ENCODE data around the gene FAM186B. TPM values are rescaled to one million over a fixed set of nuclear protein-coding genes. Genes with fewer than 3 reads are reported as not detected.
A peak's percentile ranks its signal among the peaks of the same experiment; 100 is the strongest.

The FAM186B gene
- total RNA-seq, 4 donors from 2014 or later = 0.31 to 1.0 (median 0.70) TPM

DNA sequence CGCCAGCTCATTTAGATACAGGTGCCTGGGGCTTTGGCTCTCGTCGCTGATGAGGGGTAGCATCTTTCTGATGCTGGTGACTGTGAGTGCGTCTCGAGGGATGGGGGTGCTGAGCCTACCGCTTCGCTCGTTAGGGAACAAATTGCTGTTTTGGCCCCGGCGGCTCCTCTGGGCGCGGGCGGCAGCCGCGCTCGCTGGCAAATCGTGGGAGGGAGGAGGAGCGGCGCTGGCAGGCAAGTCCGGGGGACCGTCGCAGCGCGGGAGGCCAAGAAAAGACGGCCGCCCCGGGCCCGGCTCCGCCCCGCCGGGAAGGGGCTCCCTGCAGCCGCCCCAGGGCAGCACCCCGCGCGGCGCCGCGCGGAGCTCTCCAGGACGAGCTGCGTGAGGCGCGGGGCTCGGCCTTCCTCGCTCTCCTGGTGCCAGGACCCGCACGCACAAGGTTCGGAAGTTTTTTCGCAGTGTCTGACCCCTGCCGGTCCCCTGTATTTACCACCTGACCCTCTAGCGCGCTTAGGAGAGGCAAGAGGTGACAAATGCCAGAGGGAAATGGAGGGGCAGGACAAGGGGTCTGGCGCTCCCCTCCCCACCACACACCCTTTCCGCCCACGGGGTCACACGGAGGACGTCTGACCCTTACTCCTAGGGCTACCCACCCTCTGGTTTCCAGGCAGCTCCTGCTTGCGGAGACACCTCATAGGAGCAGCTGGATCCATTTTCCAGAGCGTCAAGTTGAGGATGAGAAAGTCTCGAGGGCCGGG, 67.5 kb downstream of the FAM186B start:
- DNase-seq = no peak
- Histone ChIP-seq H3K36me3 (no peaks in the 10 kb centered on the region), H3K4me1 (peaks cover 8 to 14% of the 10 kb centered on the region in 2 donors), H3K27ac (no peak overlapping the region), H3K9me3 (no peaks in the 10 kb centered on the region), H3K4me3 (peak overlapping the region; percentile 55 to 62 (median 60)), H3K27me3 (peaks cover 28 to 35% (median 35%) of the 10 kb centered on the region in 3 donors)
- ATAC-seq = peak in 1 of 2 donors; percentile 26
- intact Hi-C loops (cut with DNase I; ENCODE audit: low total_unique reads) (no loop called here), in situ Hi-C loops (cut with MboI; ENCODE audit: low sequenced_read_pairs in 4 of 4) (no loop called here)
- TF ChIP-seq, protein P1, sequence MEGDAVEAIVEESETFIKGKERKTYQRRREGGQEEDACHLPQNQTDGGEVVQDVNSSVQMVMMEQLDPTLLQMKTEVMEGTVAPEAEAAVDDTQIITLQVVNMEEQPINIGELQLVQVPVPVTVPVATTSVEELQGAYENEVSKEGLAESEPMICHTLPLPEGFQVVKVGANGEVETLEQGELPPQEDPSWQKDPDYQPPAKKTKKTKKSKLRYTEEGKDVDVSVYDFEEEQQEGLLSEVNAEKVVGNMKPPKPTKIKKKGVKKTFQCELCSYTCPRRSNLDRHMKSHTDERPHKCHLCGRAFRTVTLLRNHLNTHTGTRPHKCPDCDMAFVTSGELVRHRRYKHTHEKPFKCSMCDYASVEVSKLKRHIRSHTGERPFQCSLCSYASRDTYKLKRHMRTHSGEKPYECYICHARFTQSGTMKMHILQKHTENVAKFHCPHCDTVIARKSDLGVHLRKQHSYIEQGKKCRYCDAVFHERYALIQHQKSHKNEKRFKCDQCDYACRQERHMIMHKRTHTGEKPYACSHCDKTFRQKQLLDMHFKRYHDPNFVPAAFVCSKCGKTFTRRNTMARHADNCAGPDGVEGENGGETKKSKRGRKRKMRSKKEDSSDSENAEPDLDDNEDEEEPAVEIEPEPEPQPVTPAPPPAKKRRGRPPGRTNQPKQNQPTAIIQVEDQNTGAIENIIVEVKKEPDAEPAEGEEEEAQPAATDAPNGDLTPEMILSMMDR (IDR thresholded peaks at IDR 0.05 in 4 of 5, conservative IDR thresholded peaks at IDR 0.05 in 1 of 5) = no peak
- TF ChIP-seq POLR2A (IDR thresholded peaks at IDR 0.05) = no peak

Other genes starting within 250 kb of the FAM186B start
- 1 to 10 TPM; 5.3 to 7.8 (median 6.7) TPM for gene SPATS2, start 238.2 kb downstream of the FAM186B start, total RNA-seq
- not detected for gene KCNH3, start 66.6 kb downstream of the FAM186B start, total RNA-seq
- gene MCRS1, start 37.5 kb downstream of the FAM186B start, total RNA-seq = 10 to 100 TPM; 28.7 to 62.0 (median 34.6) TPM
- gene PRPF40B, start 17.9 kb upstream of the FAM186B start, total RNA-seq = 10 to 100 TPM; 17.6 to 21.3 (median 20.2) TPM
- gene FMNL3, start 101.8 kb upstream of the FAM186B start, total RNA-seq = 1 to 10 TPM; 2.0 to 5.5 (median 4.9) TPM
- 100 to 1,000 TPM; 181 to 310 (median 224) TPM for gene TMBIM6, start 135.9 kb upstream of the FAM186B start, total RNA-seq
- 10 to 100 TPM in 3 of 4 donors, 1 to 10 TPM in 1; 8.4 to 15.5 (median 10.4) TPM for gene NCKAP5L, start 222.8 kb upstream of the FAM186B start, total RNA-seq
- 1 to 10 TPM; 1.2 to 2.7 (median 2.3) TPM for gene BCDIN3D, start 237.5 kb upstream of the FAM186B start, total RNA-seq

All from gastrocnemius medialis (tissue), 4 donors.